Left ventricle myocardium inferior (tissue), 1 donor: Measurements from ENCODE around the gene POU2F1. TPM values are rescaled to one million over a fixed set of nuclear protein-coding genes. Genes with fewer than 3 reads are reported as not detected.
A peak's percentile ranks its signal among the peaks of the same experiment; 100 is the strongest.

ENCODE experiments used
- DNase-seq: peaks from one replicate; pipeline ENCODE4 v3.0.0-alpha.2; 2020
- H3K27ac ChIP-seq: fragments of 200-600 bp; replicated peaks from 2 replicates; pipeline ENCODE4 v1.8.0; 2021
- H3K27me3 ChIP-seq: fragments of 200-600 bp; 2 replicates; pipeline ENCODE4 v1.8.0; 2021; ENCODE audit warnings: low read depth
- H3K36me3 ChIP-seq: fragments of 200-600 bp; 2 replicates; pipeline ENCODE4 v1.8.0; 2021
- H3K4me1 ChIP-seq: fragments of 200-600 bp; 2 replicates; pipeline ENCODE4 v1.8.0; 2021
- H3K4me3 ChIP-seq: fragments of 200-600 bp; 2 replicates; pipeline ENCODE4 v1.8.0; 2021; ENCODE audit warnings: mild to moderate bottlenecking, moderate library complexity
- H3K9me3 ChIP-seq: fragments of 200-600 bp; replicated peaks from 2 replicates; pipeline ENCODE4 v1.8.0; 2021
- CTCF ChIP-seq: fragments of 200-600 bp; IDR thresholded peaks from 2 replicates; pipeline ENCODE4 v1.8.0; 2021; ENCODE audit warnings: antibody characterized with exemption, mild to moderate bottlenecking, borderline replicate concordance
- intact Hi-C: fragments of 100-400 bp; cut with micrococcal nuclease; formaldehyde crosslinking; loops from one replicate; pipeline ENCODE4 v1.11.0; 2022
- total RNA-seq: library from RNA; stranded (reverse); fragmentation: NEBNext Ultra II Directional; extraction: Animal tissue kit (Norgen Biotek cat#: 25700); gene quantifications from one replicate; pipeline ENCODE4 v1.2.1, GENCODE V29; 2021
- donor health status: DM: no; HTN: yes; CAD: no; lungs with severe emphysema.

The POU2F1 gene
- total RNA-seq, 1 donor from 2014 or later = 7.5 TPM

- H3K27ac ChIP-seq = no peak overlapping the region
- no peaks in the 10 kb centered on the region for H3K9me3 ChIP-seq
- H3K27me3 ChIP-seq = peaks cover 29% of the 10 kb centered on the region
- no peak for DNase-seq
- no peaks in the 10 kb centered on the region for H3K36me3 ChIP-seq
- TF ChIP-seq CTCF = no peak
- H3K4me3 ChIP-seq = no peak overlapping the region
- intact Hi-C loops = no loop called here
- peaks cover 17% of the 10 kb centered on the region for H3K4me1 ChIP-seq
These were observed 214.8 kb downstream of the POU2F1 start for GRCh38 chr1:167435484-167435883.

- intact Hi-C loops = no loop called here
- no peaks in the 10 kb centered on the region for H3K36me3 ChIP-seq
- peaks cover 12% of the 10 kb centered on the region for H3K4me1 ChIP-seq
- no peak for TF ChIP-seq CTCF
- peaks cover 29% of the 10 kb centered on the region for H3K27me3 ChIP-seq
- no peaks in the 10 kb centered on the region for H3K9me3 ChIP-seq
- H3K27ac ChIP-seq = no peak overlapping the region
- H3K4me3 ChIP-seq = peak overlapping the region; percentile 59
- no peak for DNase-seq
These were observed 217.8 kb downstream of the POU2F1 start for GRCh38 chr1:167438171-167439138.

- no peak overlapping the region for H3K27ac ChIP-seq
- H3K4me1 ChIP-seq = peaks cover 12% of the 10 kb centered on the region
- H3K36me3 ChIP-seq = no peaks in the 10 kb centered on the region
- H3K9me3 ChIP-seq = no peaks in the 10 kb centered on the region
- DNase-seq = no peak
- no peak for TF ChIP-seq CTCF
- peaks cover 29% of the 10 kb centered on the region for H3K27me3 ChIP-seq
- H3K4me3 ChIP-seq = peak overlapping the region; percentile 59
- intact Hi-C loops = no loop called here
These were observed 218.8 kb downstream of the POU2F1 start for GRCh38 chr1:167439301-167439988.

- Histone ChIP-seq H3K27ac (no peak overlapping the region), H3K4me1 (peaks cover 12% of the 10 kb centered on the region), H3K4me3 (no peak overlapping the region), H3K9me3 (no peaks in the 10 kb centered on the region), H3K27me3 (peaks cover 29% of the 10 kb centered on the region), H3K36me3 (no peaks in the 10 kb centered on the region)
- no peak for DNase-seq
- intact Hi-C loops = loop anchor here (5.0 kb wide), 1 partner anchor 373 kb away; no protein-coding TSS in a partner anchor
- no peak for TF ChIP-seq CTCF
These were observed 219.7 kb downstream of the POU2F1 start for GRCh38 chr1:167440345-167440744.

- Histone ChIP-seq H3K4me1 (peaks cover 12% of the 10 kb centered on the region), H3K9me3 (no peaks in the 10 kb centered on the region), H3K27me3 (peaks cover 31% of the 10 kb centered on the region), H3K4me3 (no peak overlapping the region), H3K27ac (no peak overlapping the region), H3K36me3 (no peaks in the 10 kb centered on the region)
- no peak for DNase-seq
- intact Hi-C loops = loop anchor here (5.0 kb wide), 1 partner anchor 373 kb away; no protein-coding TSS in a partner anchor
- TF ChIP-seq CTCF = no peak
These were observed 220.1 kb downstream of the POU2F1 start for GRCh38 chr1:167440776-167441175.
